Measurements from ENCODE around the gene AATK.

DNA sequence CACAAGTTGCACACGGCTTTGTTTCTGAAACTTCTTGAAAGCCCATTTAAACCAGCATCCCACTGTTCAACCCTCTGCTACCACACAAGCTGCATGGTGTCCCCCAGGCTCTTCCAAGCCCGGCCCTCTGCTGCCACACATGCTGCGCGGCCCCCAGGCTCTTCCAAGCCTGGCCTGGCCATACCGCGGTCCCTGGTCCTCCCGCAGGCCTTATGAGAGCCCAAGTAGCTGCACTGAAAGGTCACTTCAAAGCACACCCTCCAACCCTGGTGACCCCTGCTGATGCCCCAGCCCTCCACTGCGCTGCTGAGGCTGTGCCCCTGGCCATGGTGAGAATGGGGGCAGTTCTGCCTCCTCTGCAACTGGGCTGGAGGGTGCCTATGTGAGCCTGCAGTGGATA is 26.6 kb downstream of the AATK start:
- TF ChIP-seq BHLHE40 (IDR thresholded peaks at IDR 0.05; ENCODE audit: borderline replicate concordance) (no peak), FOXK2 (IDR thresholded peaks at IDR 0.05) (no peak), ARNT (IDR thresholded peaks at IDR 0.05) (no peak), FOXA1 (IDR thresholded peaks at IDR 0.05) (no peak), ELF4 (IDR thresholded peaks at IDR 0.05) (no peak), HDGF (IDR thresholded peaks at IDR 0.05; ENCODE audit: borderline replicate concordance) (no peak), TARDBP (IDR thresholded peaks at IDR 0.05) (no peak), SP1 (IDR thresholded peaks at IDR 0.05) (no peak), FOXM1 (IDR thresholded peaks at IDR 0.05; ENCODE audit: borderline replicate concordance) (no peak)

Measured in HEK293T (cell line).